ENCODE data around the gene PIK3C2A.

The PIK3C2A gene

GRCh38 chr11:17159441-17159840, 48.3 kb downstream of the PIK3C2A start:
- H3K4me3 ChIP-seq, result no peak overlapping the region
- no peak for TF ChIP-seq CTCF (IDR thresholded peaks at IDR 0.05)
- DNase-seq (ENCODE audit: low spot score), result no peak
- H3K27ac ChIP-seq, result no peak overlapping the region

Measured in coronary artery (tissue), 2 donors.